SU-DHL-6 (cell line): ENCODE measurements around the gene CKS1B.

Experiments
- H2AFZ ChIP-seq: fragments of 200-600 bp; sonication (generic); 2 replicates; pipeline ENCODE4 v1.6.1; 2014; ENCODE audit warnings: low read depth, mild to moderate bottlenecking, moderate library complexity, mixed read lengths, antibody characterized with exemption, low read length; ENCODE audit not compliant: severe bottlenecking
- H3F3A ChIP-seq: fragments of 200-600 bp; shearing (Covaris generic); 2 replicates; pipeline ENCODE4 v1.6.0; 2016; ENCODE audit warnings: antibody characterized with exemption, mild to moderate bottlenecking; ENCODE audit not compliant: insufficient read depth
- H3K27ac ChIP-seq: fragments of 200-600 bp; sonication (generic); 2 replicates; pipeline ENCODE4 v1.5.1; 2016; ENCODE audit warnings: low read depth, mild to moderate bottlenecking, low read length, moderate library complexity, mixed read lengths
- H3K27me3 ChIP-seq: fragments of 200-600 bp; sonication (generic), shearing (Covaris generic); 2 replicates; pipeline ENCODE4 v1.6.0; 2014; ENCODE audit warnings: mild to moderate bottlenecking, low read length
- H3K36me3 ChIP-seq: fragments of 200-600 bp; sonication (generic); 2 replicates; pipeline ENCODE4 v1.6.1; 2014; ENCODE audit warnings: mild to moderate bottlenecking, low read length, mixed read lengths
- H3K4me2 ChIP-seq: fragments of 300-600, 200-600 bp; shearing (Covaris generic), sonication (generic); 2 replicates; pipeline ENCODE4 v1.6.0; 2014; ENCODE audit warnings: low read length, low read depth, mild to moderate bottlenecking; ENCODE audit not compliant: poor library complexity, severe bottlenecking
- H3K4me3 ChIP-seq: fragments of 200-600 bp; sonication (generic); 2 replicates; pipeline ENCODE4 v1.5.1; 2014; ENCODE audit warnings: antibody characterized with exemption, low read length, mild to moderate bottlenecking, mixed read lengths; ENCODE audit not compliant: insufficient read depth, poor library complexity, severe bottlenecking
- H3K79me2 ChIP-seq: fragments of 200-600 bp; sonication (generic); 2 replicates; pipeline ENCODE4 v1.6.1; 2014; ENCODE audit warnings: mild to moderate bottlenecking, low read length, moderate library complexity; ENCODE audit not compliant: insufficient read depth
- H3K9ac ChIP-seq: fragments of 200-600 bp; sonication (generic); 2 replicates; pipeline ENCODE4 v1.7.0; 2014; ENCODE audit warnings: mild to moderate bottlenecking, low read length
- H3K9me2 ChIP-seq: fragments of 200-600 bp; sonication (generic); replicated peaks from 2 replicates; pipeline ENCODE4 v1.6.1; 2014; ENCODE audit warnings: low read length; ENCODE audit not compliant: insufficient read depth
- H3K9me3 ChIP-seq: fragments of 200-600 bp; sonication (generic); 2 replicates; pipeline ENCODE4 v1.6.1; 2014; ENCODE audit warnings: low read length, mixed read lengths; ENCODE audit not compliant: insufficient read depth
- H4K20me1 ChIP-seq: fragments of 200-600 bp; sonication (generic); 2 replicates; pipeline ENCODE4 v1.6.1; 2014; ENCODE audit warnings: low read depth, mild to moderate bottlenecking, antibody characterized with exemption, low read length, moderate library complexity, mixed read lengths
- CTCF ChIP-seq: fragments of 200-600 bp; sonication (generic); IDR thresholded peaks from one replicate; pipeline ENCODE4 v1.5.1; 2017; ENCODE audit warnings: antibody characterized with exemption, mild to moderate bottlenecking, low read length, moderate library complexity; ENCODE audit not compliant: insufficient read depth, poor library complexity, severe bottlenecking
- EZH2phosphoT487 ChIP-seq: fragments of 200-600 bp; sonication (generic), shearing (Covaris generic); conservative IDR thresholded peaks from 2 replicates; pipeline ENCODE4 v1.6.1; 2018; ENCODE audit warnings: mild to moderate bottlenecking, antibody characterized with exemption, low read length, moderate library complexity, mixed read lengths

The CKS1B gene

GRCh38 chr1:155009221-155009711, 34.8 kb downstream of the CKS1B start:
- no peaks in the 10 kb centered on the region for H3K36me3 ChIP-seq
- no peak overlapping the region for H3K4me3 ChIP-seq
- H3K4me2 ChIP-seq = no peak overlapping the region
- H3K9me3 ChIP-seq = no peaks in the 10 kb centered on the region
- TF ChIP-seq CTCF = no peak
- TF ChIP-seq EZH2phosphoT487 = no peak
- H3F3A ChIP-seq = no peaks in the 10 kb centered on the region
- H3K9me2 ChIP-seq = no peaks in the 10 kb centered on the region
- no peaks in the 10 kb centered on the region for H4K20me1 ChIP-seq
- H3K27ac ChIP-seq = no peak overlapping the region
- no peaks in the 10 kb centered on the region for H3K27me3 ChIP-seq
- no peak overlapping the region for H3K9ac ChIP-seq
- no peaks in the 10 kb centered on the region for H3K79me2 ChIP-seq
- H2AFZ ChIP-seq = no peak overlapping the region

DNA sequence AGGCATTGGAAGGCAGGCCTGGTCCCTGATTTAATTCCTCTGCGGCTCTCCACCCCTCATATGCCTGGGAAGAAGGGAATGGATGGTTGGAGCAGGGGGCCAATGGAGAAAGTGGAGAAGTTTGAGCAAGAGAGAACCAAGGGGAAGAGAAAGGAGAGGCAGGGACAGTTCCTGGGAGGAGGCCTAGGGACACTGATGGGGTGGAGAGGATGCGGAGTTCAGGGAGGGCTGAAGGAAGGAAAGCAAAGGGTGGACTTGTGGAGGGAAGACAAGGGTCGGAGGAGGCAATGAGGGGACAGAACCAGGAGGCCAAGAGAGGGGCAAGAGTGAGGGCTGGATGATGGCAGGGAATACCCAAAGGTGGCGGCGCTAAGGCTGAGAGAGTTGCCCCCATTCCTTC, 35.3 kb downstream of the CKS1B start:
- Histone ChIP-seq H2AFZ (no peak overlapping the region), H3K79me2 (no peaks in the 10 kb centered on the region), H3K9me3 (no peaks in the 10 kb centered on the region), H3K27ac (no peak overlapping the region), H3K36me3 (no peaks in the 10 kb centered on the region), H3K9me2 (no peaks in the 10 kb centered on the region), H3K9ac (no peak overlapping the region), H4K20me1 (no peaks in the 10 kb centered on the region), H3K27me3 (no peaks in the 10 kb centered on the region), H3K4me2 (no peak overlapping the region), H3K4me3 (no peak overlapping the region), H3F3A (no peaks in the 10 kb centered on the region)
- no peak for TF ChIP-seq CTCF
- no peak for TF ChIP-seq EZH2phosphoT487

DNA sequence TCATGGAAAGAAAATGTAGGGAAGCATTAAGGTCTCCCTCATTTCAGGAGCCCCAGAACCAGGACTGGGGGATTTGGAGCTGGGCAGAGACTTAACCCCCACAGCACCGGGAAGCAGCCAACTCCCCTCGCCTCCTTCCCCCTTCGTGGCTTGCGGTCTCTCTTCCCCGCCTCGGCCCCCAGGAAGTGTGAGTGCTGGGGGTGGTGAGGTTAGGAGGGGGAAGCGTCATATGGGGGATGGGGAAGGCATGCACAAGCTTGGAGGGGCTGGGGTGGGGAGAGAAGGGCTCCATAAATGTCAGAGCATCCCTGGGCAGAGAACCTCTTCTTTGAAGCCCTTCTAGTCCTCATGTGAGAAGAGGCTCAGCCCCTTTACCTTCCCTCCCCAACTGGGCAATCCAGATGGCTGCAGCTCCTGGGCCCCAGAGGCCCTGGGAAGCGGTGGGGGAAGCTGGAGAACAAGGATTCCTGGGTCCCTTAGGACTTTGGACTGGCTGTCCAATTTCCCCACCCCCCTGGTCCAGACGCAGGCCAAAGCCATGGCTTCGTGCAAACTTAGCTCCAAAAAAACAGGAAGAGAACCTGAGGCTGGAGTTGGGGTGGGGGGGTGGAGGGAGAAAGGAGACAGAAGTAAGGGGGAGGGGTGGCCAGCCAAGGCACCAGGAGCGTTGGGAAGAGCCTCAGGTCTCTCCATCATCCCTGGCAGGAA, 35.9 kb downstream of the CKS1B start:
- Histone ChIP-seq H2AFZ (no peak overlapping the region), H3K36me3 (no peaks in the 10 kb centered on the region), H4K20me1 (no peaks in the 10 kb centered on the region), H3K9me3 (no peaks in the 10 kb centered on the region), H3K9me2 (no peaks in the 10 kb centered on the region), H3K27ac (no peak overlapping the region), H3F3A (no peaks in the 10 kb centered on the region), H3K4me2 (no peak overlapping the region), H3K79me2 (no peaks in the 10 kb centered on the region), H3K9ac (no peak overlapping the region), H3K4me3 (no peak overlapping the region), H3K27me3 (no peaks in the 10 kb centered on the region)
- TF ChIP-seq EZH2phosphoT487 (no peak), CTCF (no peak)
